Neural cell (in vitro differentiated cells): ENCODE data around the gene KLRD1.

Experiments used
- EP300 ChIP-seq: fragments of 450-650 bp; conservative IDR thresholded peaks from 2 replicates; pipeline ENCODE4 v1.6.1; 2014; ENCODE audit warnings: antibody characterized with exemption, mild to moderate bottlenecking, moderate library complexity; ENCODE audit not compliant: poor library complexity, severe bottlenecking
- EZH2 ChIP-seq: fragments of 200-600, 300-800 bp; shearing (Covaris generic), sonication (generic); IDR thresholded peaks from 2 replicates; pipeline ENCODE4 v1.6.1; 2014; ENCODE audit warnings: antibody characterized with exemption, low read length, borderline replicate concordance, mild to moderate bottlenecking; ENCODE audit not compliant: insufficient read depth, poor library complexity, severe bottlenecking
- MXI1 ChIP-seq: fragments of 450-650 bp; conservative IDR thresholded peaks from 2 replicates; pipeline ENCODE4 v1.6.1; 2014; ENCODE audit warnings: antibody characterized with exemption, mild to moderate bottlenecking; ENCODE audit not compliant: poor library complexity, severe bottlenecking
- POLR2AphosphoS5 ChIP-seq: IDR thresholded peaks from 2 replicates; pipeline ENCODE4 v1.6.1; 2012
- RAD21 ChIP-seq: fragments of 450-650 bp; conservative IDR thresholded peaks from 2 replicates; pipeline ENCODE4 v1.6.1; 2014; ENCODE audit warnings: antibody characterized with exemption, mild to moderate bottlenecking, moderate library complexity
- TF ChIP-seq, protein P1 (sequence below): fragments of 450-650 bp; IDR thresholded peaks from 2 replicates; pipeline ENCODE4 v1.5.1; 2014; ENCODE audit warnings: antibody characterized with exemption, mild to moderate bottlenecking, moderate library complexity; ENCODE audit not compliant: poor library complexity, severe bottlenecking
- TF ChIP-seq, protein P2 (sequence below): IDR thresholded peaks from 2 replicates; pipeline ENCODE4 v1.6.1; 2012; ENCODE audit warnings: borderline replicate concordance

DNA sequence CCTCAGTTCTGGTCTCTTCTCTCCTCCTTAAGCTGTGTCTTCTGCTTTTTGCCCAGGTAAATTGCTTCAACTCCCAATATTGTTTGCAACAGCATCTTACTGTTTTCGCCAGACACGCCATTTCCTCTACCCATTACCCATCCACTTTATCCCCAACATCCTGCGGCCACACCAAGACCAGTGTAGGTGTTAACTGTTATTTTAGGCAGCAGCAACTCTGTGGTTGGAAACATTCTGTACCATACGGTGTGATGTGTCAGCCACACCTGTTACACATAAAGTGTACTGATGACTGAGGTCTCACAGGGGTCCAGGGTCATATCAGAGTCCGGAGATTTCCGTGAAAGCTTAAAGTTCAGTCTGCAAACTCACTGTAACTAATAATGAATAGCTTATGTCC lies 21.8 kb upstream of the KLRD1 start:
- TF ChIP-seq, protein P1, sequence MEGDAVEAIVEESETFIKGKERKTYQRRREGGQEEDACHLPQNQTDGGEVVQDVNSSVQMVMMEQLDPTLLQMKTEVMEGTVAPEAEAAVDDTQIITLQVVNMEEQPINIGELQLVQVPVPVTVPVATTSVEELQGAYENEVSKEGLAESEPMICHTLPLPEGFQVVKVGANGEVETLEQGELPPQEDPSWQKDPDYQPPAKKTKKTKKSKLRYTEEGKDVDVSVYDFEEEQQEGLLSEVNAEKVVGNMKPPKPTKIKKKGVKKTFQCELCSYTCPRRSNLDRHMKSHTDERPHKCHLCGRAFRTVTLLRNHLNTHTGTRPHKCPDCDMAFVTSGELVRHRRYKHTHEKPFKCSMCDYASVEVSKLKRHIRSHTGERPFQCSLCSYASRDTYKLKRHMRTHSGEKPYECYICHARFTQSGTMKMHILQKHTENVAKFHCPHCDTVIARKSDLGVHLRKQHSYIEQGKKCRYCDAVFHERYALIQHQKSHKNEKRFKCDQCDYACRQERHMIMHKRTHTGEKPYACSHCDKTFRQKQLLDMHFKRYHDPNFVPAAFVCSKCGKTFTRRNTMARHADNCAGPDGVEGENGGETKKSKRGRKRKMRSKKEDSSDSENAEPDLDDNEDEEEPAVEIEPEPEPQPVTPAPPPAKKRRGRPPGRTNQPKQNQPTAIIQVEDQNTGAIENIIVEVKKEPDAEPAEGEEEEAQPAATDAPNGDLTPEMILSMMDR = no peak
- no peak for TF ChIP-seq MXI1
- no peak for TF ChIP-seq POLR2AphosphoS5
- no peak for TF ChIP-seq EZH2
- no peak for TF ChIP-seq EP300
- TF ChIP-seq, protein P2, sequence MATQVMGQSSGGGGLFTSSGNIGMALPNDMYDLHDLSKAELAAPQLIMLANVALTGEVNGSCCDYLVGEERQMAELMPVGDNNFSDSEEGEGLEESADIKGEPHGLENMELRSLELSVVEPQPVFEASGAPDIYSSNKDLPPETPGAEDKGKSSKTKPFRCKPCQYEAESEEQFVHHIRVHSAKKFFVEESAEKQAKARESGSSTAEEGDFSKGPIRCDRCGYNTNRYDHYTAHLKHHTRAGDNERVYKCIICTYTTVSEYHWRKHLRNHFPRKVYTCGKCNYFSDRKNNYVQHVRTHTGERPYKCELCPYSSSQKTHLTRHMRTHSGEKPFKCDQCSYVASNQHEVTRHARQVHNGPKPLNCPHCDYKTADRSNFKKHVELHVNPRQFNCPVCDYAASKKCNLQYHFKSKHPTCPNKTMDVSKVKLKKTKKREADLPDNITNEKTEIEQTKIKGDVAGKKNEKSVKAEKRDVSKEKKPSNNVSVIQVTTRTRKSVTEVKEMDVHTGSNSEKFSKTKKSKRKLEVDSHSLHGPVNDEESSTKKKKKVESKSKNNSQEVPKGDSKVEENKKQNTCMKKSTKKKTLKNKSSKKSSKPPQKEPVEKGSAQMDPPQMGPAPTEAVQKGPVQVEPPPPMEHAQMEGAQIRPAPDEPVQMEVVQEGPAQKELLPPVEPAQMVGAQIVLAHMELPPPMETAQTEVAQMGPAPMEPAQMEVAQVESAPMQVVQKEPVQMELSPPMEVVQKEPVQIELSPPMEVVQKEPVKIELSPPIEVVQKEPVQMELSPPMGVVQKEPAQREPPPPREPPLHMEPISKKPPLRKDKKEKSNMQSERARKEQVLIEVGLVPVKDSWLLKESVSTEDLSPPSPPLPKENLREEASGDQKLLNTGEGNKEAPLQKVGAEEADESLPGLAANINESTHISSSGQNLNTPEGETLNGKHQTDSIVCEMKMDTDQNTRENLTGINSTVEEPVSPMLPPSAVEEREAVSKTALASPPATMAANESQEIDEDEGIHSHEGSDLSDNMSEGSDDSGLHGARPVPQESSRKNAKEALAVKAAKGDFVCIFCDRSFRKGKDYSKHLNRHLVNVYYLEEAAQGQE = no peak
- no peak for TF ChIP-seq RAD21
